HCT116 (cell line): ENCODE data around the gene CLDN34. TPM values are rescaled to one million over a fixed set of nuclear protein-coding genes. Genes with fewer than 3 reads are reported as not detected.

Experiments
- ATAC-seq: fragments of 200-7000 bp; cut with Tn5 transposase; 2 replicates; pipeline ENCODE4 v1.9.1; 2020; ENCODE audit warnings: mild to moderate bottlenecking, moderate library complexity
- BruUV-seq: library from RNA; stranded (reverse); fragments of 400-500 nt; replicated peaks from 2 replicates; lab custom pipeline; 2021; lab: Mats Ljungman, UMichigan
- CTCF ChIA-PET: fragments of 300-600 bp; sonication (Branson Sonifier 250); formaldehyde crosslinking; loops from one replicate; lab custom pipeline; 2021; ENCODE audit warnings: antibody characterized with exemption; lab: Charles Lee
- POLR2A ChIA-PET: fragments of 300-600, 350-600 bp; sonication (Branson Sonifier 250); formaldehyde crosslinking; loops from one replicate; lab custom pipeline; 2021; ENCODE audit warnings: antibody characterized with exemption; lab: Charles Lee
- RAD21 ChIA-PET, 2 experiments: fragments of 300-600 bp; sonication (Branson Sonifier 250); formaldehyde crosslinking; loops; one replicate each; lab custom pipeline; 2023; ENCODE audit warnings: low total read pairs in 2 of 2; ENCODE audit not compliant: uncharacterized antibody in 2 of 2, unreplicated experiment in 2 of 2, low non-redundant PET in 1 of 2; lab: Charles Lee
- DNase-seq: peaks from one replicate; pipeline ENCODE4 v3.0.0-alpha.2; 2010; ENCODE audit warnings: low read depth, low spot score
- H2AFZ ChIP-seq: fragments of 200-600 bp; shearing (Covaris generic), sonication (generic); 2 replicates; pipeline ENCODE4 v1.6.1; 2017; ENCODE audit warnings: low read depth, mixed run types, mixed read lengths, antibody characterized with exemption, low read length; ENCODE audit not compliant: poor library complexity, severe bottlenecking
- H3K27ac ChIP-seq: 2 replicates; pipeline ENCODE4 v1.5.1; 2012; ENCODE audit warnings: low read depth, low read length
- H3K27me3 ChIP-seq: fragments of 200-600 bp; sonication (generic); 2 replicates; pipeline ENCODE4 v1.6.1; 2016; ENCODE audit warnings: mixed run types, low read length, mixed read lengths; ENCODE audit not compliant: insufficient read depth
- H3K36me3 ChIP-seq, 2 experiments: fragments of 200-500 bp in 1 of 2; fragments of 200-600 bp in 1 of 2; sonication (Bioruptor generic) in 1 of 2; sonication (generic) in 1 of 2; 2 replicates each; pipeline versions ENCODE4 v1.5.1 to v1.6.1; 2014 to 2016; ENCODE audit warnings: low read length in 2 of 2, inconsistent platforms in 1 of 2, mixed read lengths in 1 of 2, mixed run types in 1 of 2; ENCODE audit not compliant: insufficient read depth in 2 of 2, control insufficient read depth in 1 of 2
- H3K4me1 ChIP-seq, 2 experiments: fragments of 200-600 bp in 1 of 2; sonication (generic) in 1 of 2; 2 replicates each; pipeline versions ENCODE4 v1.5.1 to v1.6.1; 2012 to 2017; ENCODE audit warnings: low read length in 2 of 2, inconsistent platforms in 1 of 2, mild to moderate bottlenecking in 1 of 2, mixed read lengths in 1 of 2, mixed run types in 1 of 2, moderate library complexity in 1 of 2; ENCODE audit not compliant: insufficient read depth in 2 of 2, control insufficient read depth in 1 of 2
- H3K4me2 ChIP-seq: fragments of 200-600 bp; sonication (generic); 2 replicates; pipeline ENCODE4 v1.6.1; 2017; ENCODE audit warnings: mixed run types, low read length, mixed read lengths
- H3K4me3 ChIP-seq, 2 experiments: fragments of 200-600 bp in 1 of 2; sonication (generic) in 1 of 2; replicated peaks in 1 of 2; 2 replicates each; pipeline ENCODE4 v1.5.1; 2011 to 2016; ENCODE audit warnings: low read length in 2 of 2, control low read depth in 1 of 2, low read depth in 1 of 2, mild to moderate bottlenecking in 1 of 2, mixed read lengths in 1 of 2, mixed run types in 1 of 2
- H3K79me2 ChIP-seq: fragments of 200-600 bp; sonication (generic); 2 replicates; pipeline ENCODE4 v1.6.1; 2017; ENCODE audit warnings: mild to moderate bottlenecking, mixed run types, low read length, moderate library complexity, mixed read lengths; ENCODE audit not compliant: insufficient read depth
- H3K9ac ChIP-seq: fragments of 200-600 bp; sonication (generic); 2 replicates; pipeline ENCODE4 v1.6.1; 2016; ENCODE audit warnings: low read length, mixed read lengths
- H3K9me2 ChIP-seq: fragments of 200-600 bp; sonication (generic), shearing (Covaris generic); 2 replicates; pipeline ENCODE4 v1.6.1; 2017; ENCODE audit warnings: mixed run types, mild to moderate bottlenecking, moderate library complexity; ENCODE audit not compliant: insufficient read depth
- H3K9me3 ChIP-seq, 2 experiments: fragments of 200-500 bp in 1 of 2; fragments of 200-600 bp in 1 of 2; sonication (Bioruptor generic) in 1 of 2; sonication (generic) in 1 of 2; 2 replicates each; pipeline ENCODE4 v1.6.1; 2014 to 2017; ENCODE audit warnings: low read length in 2 of 2, mixed read lengths in 2 of 2, inconsistent platforms in 1 of 2, low read depth in 1 of 2, mild to moderate bottlenecking in 1 of 2, mixed run types in 1 of 2, moderate library complexity in 1 of 2; ENCODE audit not compliant: control insufficient read depth in 1 of 2, insufficient read depth in 1 of 2
- H4K20me1 ChIP-seq: fragments of 200-600 bp; sonication (generic), shearing (Covaris generic); 2 replicates; pipeline ENCODE4 v1.6.1; 2017; ENCODE audit warnings: mixed run types, mild to moderate bottlenecking, moderate library complexity; ENCODE audit not compliant: insufficient read depth
- CEBPB ChIP-seq: IDR thresholded peaks from 2 replicates; pipeline ENCODE4 v1.6.1; 2012; ENCODE audit warnings: low read depth
- EZH2 ChIP-seq: fragments of 200-600 bp; sonication (generic); IDR thresholded peaks from 2 replicates; pipeline ENCODE4 v1.6.1; 2017; ENCODE audit warnings: antibody characterized with exemption, mixed run types
- EZH2phosphoT487 ChIP-seq: fragments of 200-600 bp; IDR thresholded peaks from 2 replicates; pipeline ENCODE4 v1.6.1; 2018; ENCODE audit warnings: antibody characterized with exemption, borderline replicate concordance
- FOSL1 ChIP-seq: IDR thresholded peaks from 2 replicates; pipeline ENCODE4 v1.6.1; 2012; ENCODE audit warnings: low read depth
- POLR2A ChIP-seq: IDR thresholded peaks from 2 replicates; pipeline ENCODE4 v1.7.0; 2011; ENCODE audit warnings: borderline replicate concordance; ENCODE audit not compliant: insufficient read depth, insufficient read length; ENCODE audit errors: extremely low read depth
- REST ChIP-seq: IDR thresholded peaks from 2 replicates; pipeline ENCODE4 v1.6.1; 2012; ENCODE audit warnings: low read depth
- SIN3A ChIP-seq: IDR thresholded peaks from 2 replicates; pipeline ENCODE4 v1.6.1; 2012; ENCODE audit warnings: low read depth
- TCF7L2 ChIP-seq: IDR thresholded peaks from 2 replicates; pipeline ENCODE4 v1.7.0; 2011; ENCODE audit warnings: borderline replicate concordance, inconsistent platforms; ENCODE audit not compliant: insufficient read depth, insufficient read length; ENCODE audit errors: extremely low read depth
- YY1 ChIP-seq: IDR thresholded peaks from 2 replicates; pipeline ENCODE4 v1.6.1; 2011; ENCODE audit warnings: low read length, low read depth, moderate library complexity, mild to moderate bottlenecking; ENCODE audit not compliant: insufficient replicate concordance; ENCODE audit errors: extremely low read depth
- ZFX ChIP-seq: fragments of 450-650 bp; IDR thresholded peaks from 2 replicates; pipeline ENCODE4 v1.6.1; 2017
- ZNF274 ChIP-seq: fragments of 200-500 bp; sonication (Bioruptor generic); IDR thresholded peaks from 2 replicates; pipeline ENCODE4 v1.6.1; 2014; ENCODE audit warnings: mild to moderate bottlenecking, low read depth, low read length, inconsistent platforms
- intact Hi-C: fragments of 100-400 bp; cut with micrococcal nuclease; formaldehyde crosslinking; loops from 2 replicates; pipeline ENCODE4 v1.10.0; 2022
- total RNA-seq: library from RNA; stranded (reverse); gene quantifications from one replicate; pipeline ENCODE4 v1.2.1, GENCODE V29; 2021; ENCODE audit not compliant: unreplicated experiment

Gene CLDN34
- total RNA-seq, 1 experiment from 2014 or later = not detected

GRCh38 chrX:9952300-9952699, 14.9 kb upstream of the CLDN34 start:
- TF ChIP-seq FOSL1 = no peak
- TF ChIP-seq TCF7L2 = no peak
- no peak for TF ChIP-seq POLR2A
- no peak for TF ChIP-seq YY1
- no peak for TF ChIP-seq EZH2phosphoT487
- no peak for TF ChIP-seq ZFX
- no peak for TF ChIP-seq REST
- no peak for TF ChIP-seq CEBPB
- TF ChIP-seq SIN3A = no peak
- no peak for TF ChIP-seq EZH2
- no peak for TF ChIP-seq ZNF274
- TF ChIP-seq, all 23 proteins: peak for 0
- H3K4me1 ChIP-seq = no peaks in the 10 kb centered on the region
- H3K4me2 ChIP-seq = no peak overlapping the region
- no TSS peak for BruUV-seq
- DNase-seq = no peak
- H3K4me3 ChIP-seq = no peak overlapping the region
- POLR2A ChIA-PET = no interaction called here
- no peak for ATAC-seq
- H3K27ac ChIP-seq = no peak overlapping the region
- H2AFZ ChIP-seq = no peak overlapping the region
- no peaks in the 10 kb centered on the region for H4K20me1 ChIP-seq
- no peaks in the 10 kb centered on the region for H3K27me3 ChIP-seq
- intact Hi-C loops = no loop called here
- CTCF ChIA-PET = no interaction called here
- H3K79me2 ChIP-seq = no peaks in the 10 kb centered on the region
- RAD21 ChIA-PET = no interaction called here
- H3K9me3 ChIP-seq = no peaks in the 10 kb centered on the region
- H3K36me3 ChIP-seq = no peaks in the 10 kb centered on the region
- no peak overlapping the region for H3K9ac ChIP-seq
- no peaks in the 10 kb centered on the region for H3K9me2 ChIP-seq
